GM12892 (cell line): ENCODE measurements around the gene CDC20B.

ENCODE experiments used
- POLR2A ChIP-seq: IDR thresholded peaks from 2 replicates; pipeline ENCODE4 v1.6.1; 2011; ENCODE audit warnings: low read depth, low read length, control low read depth
- POLR2AphosphoS5 ChIP-seq: IDR thresholded peaks from 2 replicates; pipeline ENCODE4 v1.6.1; 2011; ENCODE audit warnings: low read depth, low read length, control low read depth
- TAF1 ChIP-seq: IDR thresholded peaks from 2 replicates; pipeline ENCODE4 v1.6.1; 2011; ENCODE audit warnings: low read depth, mild to moderate bottlenecking, control low read depth, low read length, borderline replicate concordance

- no peak for TF ChIP-seq POLR2AphosphoS5
- no peak for TF ChIP-seq POLR2A
- TF ChIP-seq TAF1, result no peak
Measured at GRCh38 chr5:55081541-55081940, 91.4 kb downstream of the CDC20B start.
